IMR-90 (cell line): Measurements from ENCODE around the gene SERPINB1. TPM values are rescaled to one million over a fixed set of nuclear protein-coding genes. Genes with fewer than 3 reads are reported as not detected.

Experiments
- ATAC-seq: fragments of 200-7000 bp; cut with Tn5 transposase; 2 replicates; pipeline ENCODE4 v1.9.1; 2020; ENCODE audit warnings: low read depth, mild to moderate bottlenecking, moderate library complexity
- BruUV-seq: library from RNA; stranded (reverse); fragments of 400-500 nt; replicated peaks from 2 replicates; lab custom pipeline; 2021; lab: Mats Ljungman, UMichigan
- CTCF ChIA-PET: fragments of 300-600 bp; formaldehyde crosslinking; extraction: SDS; loops from one replicate; lab custom pipeline; 2021; ENCODE audit warnings: antibody characterized with exemption; lab: Yijun Ruan, JAX
- POLR2A ChIA-PET: fragments of 300-600 bp; sonication (Branson Sonifier 250); formaldehyde crosslinking; loops from one replicate; lab custom pipeline; 2022; ENCODE audit warnings: antibody characterized with exemption; ENCODE audit not compliant: unreplicated experiment; lab: Charles Lee
- DNase-seq: peaks from one replicate; pipeline ENCODE4 v3.0.0; 2013
- H2AFZ ChIP-seq: replicated peaks from 2 replicates; pipeline ENCODE3; 2013; ENCODE audit warnings: low read length, mild to moderate bottlenecking; ENCODE audit not compliant: poor library complexity
- H2AK5ac ChIP-seq: 2 replicates; pipeline ENCODE4 v1.6.1; 2013; ENCODE audit warnings: low read depth, low read length, inconsistent platforms
- H2AK9ac ChIP-seq: replicated peaks from 2 replicates; pipeline ENCODE3; 2013; ENCODE audit warnings: mild to moderate bottlenecking, low read depth, low read length, moderate library complexity; ENCODE audit not compliant: poor library complexity
- H2BK120ac ChIP-seq: 2 replicates; pipeline ENCODE4 v1.6.1; 2013; ENCODE audit warnings: low read depth, low read length, inconsistent platforms
- H2BK15ac ChIP-seq: 3 replicates; pipeline ENCODE4 v1.6.1; 2013; ENCODE audit warnings: low read depth, low read length, inconsistent platforms
- H2BK20ac ChIP-seq: 2 replicates; pipeline ENCODE4 v1.6.1; 2013; ENCODE audit warnings: low read depth, mild to moderate bottlenecking, inconsistent platforms, low read length, moderate library complexity
- H2BK5ac ChIP-seq: 2 replicates; pipeline ENCODE4 v1.6.1; 2013; ENCODE audit warnings: mild to moderate bottlenecking, low read depth, low read length, inconsistent platforms; ENCODE audit not compliant: poor library complexity, severe bottlenecking
- H3K14ac ChIP-seq: replicated peaks from 2 replicates; pipeline ENCODE4 v1.6.1; 2013; ENCODE audit warnings: low read depth, low read length, inconsistent platforms
- H3K18ac ChIP-seq: 2 replicates; pipeline ENCODE4 v1.6.1; 2013; ENCODE audit warnings: low read depth, low read length, control low read depth
- H3K23ac ChIP-seq: 2 replicates; pipeline ENCODE4 v1.6.1; 2013; ENCODE audit warnings: low read depth, low read length, inconsistent platforms
- H3K27ac ChIP-seq: 2 replicates; pipeline ENCODE4 v1.5.1; 2013; ENCODE audit warnings: mild to moderate bottlenecking, control low read depth, low read length; ENCODE audit not compliant: insufficient read depth
- H3K27me3 ChIP-seq: 2 replicates; pipeline ENCODE4 v1.6.1; 2013; ENCODE audit warnings: low read length; ENCODE audit not compliant: control insufficient read depth, insufficient read depth
- H3K36me3 ChIP-seq: 2 replicates; pipeline ENCODE4 v1.6.1; 2013; ENCODE audit warnings: low read length, mixed read lengths; ENCODE audit not compliant: control insufficient read depth, insufficient read depth
- H3K4ac ChIP-seq: 2 replicates; pipeline ENCODE4 v1.6.1; 2013; ENCODE audit warnings: low read depth, low read length, inconsistent platforms
- H3K4me1 ChIP-seq: 2 replicates; pipeline ENCODE4 v1.6.1; 2013; ENCODE audit warnings: low read length, mixed read lengths; ENCODE audit not compliant: control insufficient read depth, insufficient read depth
- H3K4me2 ChIP-seq: 2 replicates; pipeline ENCODE4 v1.6.1; 2013; ENCODE audit warnings: low read depth, mild to moderate bottlenecking, control low read depth, low read length, moderate library complexity
- H3K4me3 ChIP-seq: 2 replicates; pipeline ENCODE4 v1.5.1; 2013; ENCODE audit warnings: low read depth, mild to moderate bottlenecking, control low read depth, low read length, moderate library complexity; ENCODE audit not compliant: insufficient read depth
- H3K56ac ChIP-seq: 2 replicates; pipeline ENCODE4 v1.6.1; 2013; ENCODE audit warnings: low read length, inconsistent platforms; ENCODE audit not compliant: insufficient read depth; ENCODE audit errors: extremely low read depth
- H3K79me1 ChIP-seq, 2 experiments: 2 replicates each; pipeline ENCODE4 v1.6.1; 2013; ENCODE audit warnings: low read length in 2 of 2, inconsistent platforms in 1 of 2, low read depth in 1 of 2
- H3K9ac ChIP-seq: 2 replicates; pipeline ENCODE4 v1.6.1; 2013; ENCODE audit warnings: low read depth, low read length, control low read depth
- H3K9me1 ChIP-seq: 2 replicates; pipeline ENCODE4 v1.6.1; 2013; ENCODE audit warnings: low read length, inconsistent platforms; ENCODE audit not compliant: insufficient read depth
- H3K9me3 ChIP-seq: 2 replicates; pipeline ENCODE4 v1.6.1; 2013; ENCODE audit warnings: low read length; ENCODE audit not compliant: control insufficient read depth, insufficient read depth
- H4K20me1 ChIP-seq: 2 replicates; pipeline ENCODE4 v1.6.1; 2013; ENCODE audit warnings: low read length, inconsistent platforms; ENCODE audit not compliant: insufficient read depth
- H4K5ac ChIP-seq: 2 replicates; pipeline ENCODE4 v1.6.1; 2013; ENCODE audit warnings: mild to moderate bottlenecking, low read depth, low read length, control low read depth
- H4K8ac ChIP-seq, 2 experiments: 2 replicates each; pipeline ENCODE4 v1.6.1; 2013; ENCODE audit warnings: low read depth in 2 of 2, low read length in 2 of 2, control low read depth in 1 of 2, inconsistent platforms in 1 of 2
- H4K91ac ChIP-seq: 2 replicates; pipeline ENCODE4 v1.6.1; 2013; ENCODE audit warnings: low read depth, low read length, inconsistent platforms; ENCODE audit not compliant: insufficient read depth
- NFE2L2 ChIP-seq: fragments of 150-350 bp; IDR thresholded peaks from 2 replicates; pipeline ENCODE4 v1.6.1; 2016; ENCODE audit warnings: low read depth, mild to moderate bottlenecking, low read length
- WGBS, 2 experiments: methylation state at CpG; one replicate each; pipeline versions ENCODE4 v1.1.5 to v1.1.7; 2013; ENCODE audit warnings: missing lambda C conversion rate in 2 of 2; ENCODE audit not compliant: insufficient read length in 1 of 2; ENCODE audit errors: extremely low coverage in 2 of 2; 5-methylcytosine and 5-hydroxymethylcytosine counted together
- dilution Hi-C: fragments of 300-500 bp; cut with HindIII; formaldehyde crosslinking; loops from one replicate; pipeline ENCODE4 v1.14.3; 2018; ENCODE audit warnings: low sequenced_read_pairs; ENCODE audit not compliant: unreplicated experiment
- in situ Hi-C: fragments of 300-500 bp; cut with MboI; formaldehyde crosslinking; loops from 3 replicates; pipeline ENCODE4 v1.14.3; 2019; ENCODE audit warnings: low sequenced_read_pairs, inconsistent platforms, mixed read lengths
- intact Hi-C: fragments of 100-400 bp; cut with micrococcal nuclease; formaldehyde crosslinking; loops from 2 replicates; pipeline ENCODE4 v1.10.0; 2022
- polyA plus RNA-seq, 3 experiments: library from polyadenylated mRNA; depleted of rRNA; stranded (reverse); fragments of >200 nt; gene quantifications; 2 replicates each; pipeline ENCODE4 v1.2.3, GENCODE V29; 2012; ENCODE audit warnings: low replicate concordance in 1 of 3
- total RNA-seq: library from RNA; depleted of rRNA; stranded (reverse); fragments of >200 nt; gene quantifications from 2 replicates; pipeline ENCODE4 v1.2.3, GENCODE V29; 2012

The SERPINB1 gene
- total and polyA plus RNA-seq, 2 of the 4 experiments (the other 2 are of a cell fraction): 6.1 to 9.1 TPM

DNA sequence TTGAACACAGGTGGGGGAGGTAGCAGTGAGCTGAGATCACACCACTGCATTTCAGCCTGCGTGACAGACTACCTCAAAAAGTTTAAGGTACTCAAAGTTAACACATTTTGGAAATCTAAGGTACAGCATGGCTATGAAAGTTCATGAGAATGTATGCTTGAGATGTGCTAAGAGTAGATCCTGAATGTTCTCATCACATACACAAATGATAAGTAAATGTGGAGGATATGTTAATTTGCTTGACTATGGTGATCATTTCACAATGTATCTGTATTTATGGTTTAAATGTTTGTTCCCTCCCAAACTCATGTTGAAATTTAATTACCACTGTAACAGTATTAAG lies 20.1 kb upstream of the SERPINB1 start:
- Histone ChIP-seq H4K8ac (no peak overlapping the region), H2BK20ac (no peak overlapping the region), H3K4me2 (no peak overlapping the region), H3K23ac (no peak overlapping the region), H3K27ac (no peak overlapping the region), H3K9me3 (no peaks in the 10 kb centered on the region), H3K4me3 (no peak overlapping the region), H2AK9ac (no peak overlapping the region), H3K79me1 (peaks cover 0 to 5% of the 10 kb centered on the region in 2 experiments; a peak in 2 of 4 replicates), H2BK15ac (no peak overlapping the region), H3K14ac (no peak overlapping the region), H3K9me1 (peaks cover 13% of the 10 kb centered on the region), H2AFZ (no peak overlapping the region), H4K91ac (no peak overlapping the region), H3K36me3 (no peaks in the 10 kb centered on the region), H3K4ac (no peak overlapping the region), H2AK5ac (no peak overlapping the region), H3K18ac (no peak overlapping the region), H2BK120ac (no peak overlapping the region), H2BK5ac (no peak overlapping the region), H4K20me1 (no peaks in the 10 kb centered on the region), H3K27me3 (no peaks in the 10 kb centered on the region), H4K5ac (no peak overlapping the region), H3K56ac (no peak overlapping the region), H3K4me1 (peaks cover 22% of the 10 kb centered on the region), H3K9ac (no peak overlapping the region)
- no peak for DNase-seq
- in situ Hi-C loops (no loop called here), dilution Hi-C loops (no loop called here), intact Hi-C loops (no loop called here)
- no CpG with 5 or more reads among the region's 1 CpG for WGBS, 2 experiments
- ATAC-seq: no peak
- BruUV-seq: no TSS peak
- CTCF ChIA-PET: interaction anchor here (1.1 kb wide), 1 partner anchor 70 kb away, joined by 3 read pairs; no protein-coding TSS in a partner anchor
- POLR2A ChIA-PET: no interaction called here
- no peak for TF ChIP-seq NFE2L2
